GM19043 (cell line): Measurements from ENCODE around the gene IL12B.
"Not testable (repeated sequence)": the region's sequence is repeated elsewhere in the genome, so short reads cannot be mapped to it uniquely, and the experiment has no call there.

Experiments used
- ATAC-seq: cut with Tn5 transposase; IDR thresholded peaks from one replicate; pipeline ENCODE4 v1.9.1; 2021; ENCODE audit warnings: low read depth; ENCODE audit not compliant: unreplicated experiment

The IL12B gene

GRCh38 chr5:159330131-159330800 is at the start of gene IL12B:
TSS of gene IL12B (minus strand) at chr5:159330487. CDS start at chr5:159326782, 3,705 bp downstream.
- no peak for ATAC-seq

GRCh38 chr5:159377653-159378052 is 47.4 kb upstream of the IL12B start:
- ATAC-seq = no peak

GRCh38 chr5:159367866-159368265 is 37.6 kb upstream of the IL12B start:
- not testable (repeated sequence) for ATAC-seq

GRCh38 chr5:159366776-159367175 is 36.5 kb upstream of the IL12B start:
- ATAC-seq = not testable (repeated sequence)

GRCh38 chr5:159362220-159362619 is 31.9 kb upstream of the IL12B start:
- ATAC-seq = no peak

GRCh38 chr5:159359871-159360270 is 29.6 kb upstream of the IL12B start:
- ATAC-seq = not testable (repeated sequence)

GRCh38 chr5:159359408-159359807 is 29.1 kb upstream of the IL12B start:
- ATAC-seq = no peak

- no peak for ATAC-seq
Measured at GRCh38 chr5:159353661-159354252, 23.5 kb upstream of the IL12B start.

GRCh38 chr5:159350644-159351043 is 20.4 kb upstream of the IL12B start:
- ATAC-seq = not testable (repeated sequence)

GRCh38 chr5:159350216-159350615 is 19.9 kb upstream of the IL12B start:
- not testable (repeated sequence) for ATAC-seq

GRCh38 chr5:159345861-159346260 is 15.6 kb upstream of the IL12B start:
- no peak for ATAC-seq

- no peak for ATAC-seq
Measured at GRCh38 chr5:159345336-159345735, 15.0 kb upstream of the IL12B start.

- ATAC-seq = no peak
Measured at GRCh38 chr5:159343295-159344094, 13.2 kb upstream of the IL12B start.

- no peak for ATAC-seq
Measured at GRCh38 chr5:159342840-159343239, 12.6 kb upstream of the IL12B start.

- ATAC-seq = no peak
Measured at GRCh38 chr5:159341906-159342310, 11.6 kb upstream of the IL12B start.

- no peak for ATAC-seq
Measured at GRCh38 chr5:159341145-159341544, 10.9 kb upstream of the IL12B start.

- no peak for ATAC-seq
Measured at GRCh38 chr5:159340511-159340910, 10.2 kb upstream of the IL12B start.

- no peak for ATAC-seq
Measured at GRCh38 chr5:159339460-159339859, 9.2 kb upstream of the IL12B start.

- no peak for ATAC-seq
Measured at GRCh38 chr5:159338118-159338517, 7.8 kb upstream of the IL12B start.

GRCh38 chr5:159337016-159337955 is 7.0 kb upstream of the IL12B start:
- no peak for ATAC-seq
